CD14-positive monocyte (primary cell): ENCODE measurements around the gene ANKRD9. TPM values are rescaled to one million over a fixed set of nuclear protein-coding genes. Genes with fewer than 3 reads are reported as not detected.
A peak's percentile ranks its signal among the peaks of the same experiment; 100 is the strongest.
"Not testable (repeated sequence)": the region's sequence is repeated elsewhere in the genome, so short reads cannot be mapped to it uniquely, and the experiment has no call there.

ENCODE experiments used
- DNase-seq, 3 donors: peaks; one replicate each; pipeline ENCODE4 v3.0.0-alpha.2; 2011 to 2022
- H2AFZ ChIP-seq: 2 replicates; pipeline ENCODE4 v1.6.0; 2012; ENCODE audit warnings: mild to moderate bottlenecking, low read depth, low read length, inconsistent platforms; ENCODE audit not compliant: insufficient read depth, poor library complexity, severe bottlenecking
- H3K27ac ChIP-seq, 2 donors: 1 replicate in 1 of 2; 2 replicates in 1 of 2; pipeline ENCODE4 v1.5.1; 2012 to 2013; ENCODE audit warnings: low read length in 2 of 2, control low read depth in 1 of 2, inconsistent platforms in 1 of 2, low read depth in 1 of 2, mild to moderate bottlenecking in 1 of 2
- H3K27me3 ChIP-seq, 2 donors: one replicate each; pipeline versions ENCODE4 v1.6.0 to v1.6.1; 2011 to 2013; ENCODE audit warnings: low read length in 2 of 2; ENCODE audit not compliant: control insufficient read depth in 2 of 2, insufficient read depth in 2 of 2
- H3K36me3 ChIP-seq, 2 donors: replicated peaks in 1 of 2; 1 replicate in 1 of 2; 2 replicates in 1 of 2; pipeline versions ENCODE4 v1.5.1 to v1.6.1; 2012 to 2013; ENCODE audit warnings: low read length in 2 of 2, control low read depth in 1 of 2, inconsistent platforms in 1 of 2, mild to moderate bottlenecking in 1 of 2; ENCODE audit not compliant: insufficient read depth in 2 of 2, control insufficient read depth in 1 of 2
- H3K4me1 ChIP-seq, 2 donors: 1 replicate in 1 of 2; 2 replicates in 1 of 2; pipeline versions ENCODE4 v1.5.1 to v1.6.1; 2012 to 2013; ENCODE audit warnings: low read length in 2 of 2, control low read depth in 1 of 2, inconsistent platforms in 1 of 2, mild to moderate bottlenecking in 1 of 2, moderate library complexity in 1 of 2; ENCODE audit not compliant: insufficient read depth in 2 of 2, control insufficient read depth in 1 of 2
- H3K4me2 ChIP-seq: replicated peaks from 2 replicates; pipeline ENCODE3; 2012; ENCODE audit warnings: low read length, moderate library complexity, mild to moderate bottlenecking; ENCODE audit not compliant: poor library complexity, severe bottlenecking; ENCODE audit errors: extremely low read depth
- H3K4me3 ChIP-seq, 3 experiments: fragments of 200-600 bp in 1 of 3; sonication (generic) in 1 of 3; replicated peaks in 1 of 3; 1 replicate in 2 of 3; 2 replicates in 1 of 3; pipeline ENCODE4 v1.5.1; 2011 to 2013; ENCODE audit warnings: low read length in 3 of 3, mild to moderate bottlenecking in 3 of 3, control low read depth in 2 of 3, low read depth in 2 of 3, inconsistent platforms in 1 of 3, moderate library complexity in 1 of 3
- H3K79me2 ChIP-seq: 2 replicates; pipeline ENCODE4 v1.6.0; 2012; ENCODE audit warnings: mild to moderate bottlenecking, control low read depth, inconsistent platforms, low read length, moderate library complexity; ENCODE audit not compliant: insufficient read depth
- H3K9ac ChIP-seq: 2 replicates; pipeline ENCODE4 v1.6.0; 2017; ENCODE audit warnings: low read length, mild to moderate bottlenecking; ENCODE audit not compliant: insufficient read depth, poor library complexity, severe bottlenecking
- H3K9me3 ChIP-seq, 2 donors: replicated peaks in 1 of 2; 1 replicate in 1 of 2; 2 replicates in 1 of 2; pipeline versions ENCODE4 v1.5.1 to v1.6.1; 2012 to 2013; ENCODE audit warnings: low read length in 2 of 2, control low read depth in 1 of 2; ENCODE audit not compliant: control insufficient read depth in 1 of 2, insufficient read depth in 1 of 2
- H4K20me1 ChIP-seq: 2 replicates; pipeline ENCODE4 v1.6.0; 2012; ENCODE audit warnings: mild to moderate bottlenecking, low read length, control low read depth, moderate library complexity; ENCODE audit not compliant: insufficient read depth
- H3K27ac Mint-ChIP-seq, 7 donors: one replicate each; pipeline ENCODE4 v1.8.0; 2020; ENCODE audit warnings: mild to moderate bottlenecking in 7 of 7, mixed read lengths in 7 of 7, moderate library complexity in 6 of 7, inconsistent platforms in 2 of 7
- H3K27me3 Mint-ChIP-seq, 3 donors: one replicate each; pipeline ENCODE4 v1.8.0; 2021 to 2022; ENCODE audit warnings: low read depth in 3 of 3, mild to moderate bottlenecking in 3 of 3, mixed read lengths in 3 of 3, moderate library complexity in 3 of 3, inconsistent platforms in 1 of 3
- H3K36me3 Mint-ChIP-seq, 2 donors: one replicate each; pipeline ENCODE4 v1.8.0; 2020; ENCODE audit warnings: mixed read lengths in 2 of 2, inconsistent platforms in 1 of 2, mild to moderate bottlenecking in 1 of 2
- H3K4me1 Mint-ChIP-seq: one replicate; pipeline ENCODE4 v1.8.0; 2020; ENCODE audit warnings: mild to moderate bottlenecking, mixed read lengths
- H3K4me3 Mint-ChIP-seq, 2 donors: one replicate each; pipeline ENCODE4 v1.8.0; 2020; ENCODE audit warnings: mild to moderate bottlenecking in 2 of 2, mixed read lengths in 2 of 2, moderate library complexity in 1 of 2
- H3K9me3 Mint-ChIP-seq, 7 donors: one replicate each; pipeline ENCODE4 v1.8.0; 2020 to 2022; ENCODE audit warnings: mixed read lengths in 7 of 7, mild to moderate bottlenecking in 6 of 7, moderate library complexity in 6 of 7, inconsistent platforms in 2 of 7
- WGBS: methylation state at CpG from one replicate; pipeline ENCODE4 v1.1.5; 2013; ENCODE audit warnings: missing lambda C conversion rate; ENCODE audit not compliant: insufficient coverage; 5-methylcytosine and 5-hydroxymethylcytosine counted together
- intact Hi-C, 2 donors: fragments of 100-400 bp; cut with micrococcal nuclease; formaldehyde crosslinking; loops; one replicate each; pipeline versions ENCODE4 v1.15.0 to v1.15.1; 2023
- polyA plus RNA-seq, 3 donors: library from polyadenylated mRNA; depleted of rRNA in 1 of 3; unstranded in 2 of 3; stranded (reverse) in 1 of 3; fragments of 300-500 nt in 2 of 3; fragments of >200 nt in 1 of 3; fragmentation: Illumina TruSeq in 2 of 3; gene quantifications; 1 replicate in 2 of 3; 2 replicates in 1 of 3; pipeline ENCODE4 v1.2.3, GENCODE V29; 2012 to 2021
- TF ChIP-seq, protein P1 (sequence below): fragments of 200-600 bp; IDR thresholded peaks from one replicate; pipeline ENCODE4 v1.8.0; 2022; ENCODE audit warnings: antibody characterized with exemption, mild to moderate bottlenecking

Gene ANKRD9
- polyA plus RNA-seq, 3 donors, result 0.43 to 10.8 (median 0.83) TPM

GRCh38 chr14:102523200-102523568 lies 13.6 kb upstream of the ANKRD9 start:
- peak overlapping the region in 1 of 2 donors; percentile 81 for H3K4me3 Mint-ChIP-seq
- no peak overlapping the region for H3K4me3 ChIP-seq
- no peak overlapping the region for H3K9ac ChIP-seq
- H3K4me1 ChIP-seq, result peaks cover 43 to 55% of the 10 kb centered on the region in 2 donors
- H3K9me3 Mint-ChIP-seq, result peaks cover 0 to 5% (median 0%) of the 10 kb centered on the region in 7 donors
- no peaks in the 10 kb centered on the region for H3K36me3 ChIP-seq
- WGBS, result 43% methylated on average over 2 of the region's 3 CpGs
- peak overlapping the region in 2 of 7 donors; percentile 43 to 82 for H3K27ac Mint-ChIP-seq
- peaks cover 1 to 20% (median 17%) of the 10 kb centered on the region in 3 donors for H3K27me3 Mint-ChIP-seq
- H3K4me1 Mint-ChIP-seq, result peaks cover 43% of the 10 kb centered on the region
- H3K4me2 ChIP-seq, result no peak overlapping the region
- no peak overlapping the region for H3K27ac ChIP-seq
- H3K79me2 ChIP-seq, result no peaks in the 10 kb centered on the region
- TF ChIP-seq, protein P1, sequence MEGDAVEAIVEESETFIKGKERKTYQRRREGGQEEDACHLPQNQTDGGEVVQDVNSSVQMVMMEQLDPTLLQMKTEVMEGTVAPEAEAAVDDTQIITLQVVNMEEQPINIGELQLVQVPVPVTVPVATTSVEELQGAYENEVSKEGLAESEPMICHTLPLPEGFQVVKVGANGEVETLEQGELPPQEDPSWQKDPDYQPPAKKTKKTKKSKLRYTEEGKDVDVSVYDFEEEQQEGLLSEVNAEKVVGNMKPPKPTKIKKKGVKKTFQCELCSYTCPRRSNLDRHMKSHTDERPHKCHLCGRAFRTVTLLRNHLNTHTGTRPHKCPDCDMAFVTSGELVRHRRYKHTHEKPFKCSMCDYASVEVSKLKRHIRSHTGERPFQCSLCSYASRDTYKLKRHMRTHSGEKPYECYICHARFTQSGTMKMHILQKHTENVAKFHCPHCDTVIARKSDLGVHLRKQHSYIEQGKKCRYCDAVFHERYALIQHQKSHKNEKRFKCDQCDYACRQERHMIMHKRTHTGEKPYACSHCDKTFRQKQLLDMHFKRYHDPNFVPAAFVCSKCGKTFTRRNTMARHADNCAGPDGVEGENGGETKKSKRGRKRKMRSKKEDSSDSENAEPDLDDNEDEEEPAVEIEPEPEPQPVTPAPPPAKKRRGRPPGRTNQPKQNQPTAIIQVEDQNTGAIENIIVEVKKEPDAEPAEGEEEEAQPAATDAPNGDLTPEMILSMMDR, result no peak
- H3K27me3 ChIP-seq, result peaks cover 0 to 2% of the 10 kb centered on the region in 2 donors
- no peaks in the 10 kb centered on the region for H4K20me1 ChIP-seq
- no peaks in the 10 kb centered on the region for H3K9me3 ChIP-seq
- H2AFZ ChIP-seq, result no peak overlapping the region
- intact Hi-C loops, result no loop called here
- no peak for DNase-seq
- H3K36me3 Mint-ChIP-seq, result no peaks in the 10 kb centered on the region

DNA sequence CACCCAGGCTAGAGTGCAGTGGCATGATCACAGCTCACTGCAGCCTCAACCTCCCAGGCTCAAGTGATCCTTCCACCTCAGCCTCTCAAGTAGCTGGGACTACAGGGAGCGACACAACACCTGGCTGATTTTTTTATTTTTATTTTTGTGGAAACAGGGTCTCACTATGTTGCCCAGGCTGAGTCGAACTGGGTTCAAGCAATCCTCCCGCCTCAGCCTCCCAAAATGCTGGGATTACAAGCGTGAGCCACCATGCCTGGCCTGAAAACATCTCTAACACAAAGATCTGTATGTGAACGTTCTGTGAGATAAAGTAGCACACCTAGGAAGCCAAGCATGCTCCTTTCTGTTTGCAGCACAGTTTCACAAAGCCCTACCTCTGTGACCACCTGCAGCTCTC lies 10.1 kb upstream of the ANKRD9 start:
- not testable (repeated sequence) for H3K9me3 Mint-ChIP-seq, H3K36me3 Mint-ChIP-seq
- WGBS, result 94% methylated on average over 5 of the region's 5 CpGs

More for the DNA sequence above, 10.1 kb upstream of the ANKRD9 start:
- H3K27ac ChIP-seq, H3K36me3 ChIP-seq, H3K79me2 ChIP-seq, H3K4me2 ChIP-seq, H4K20me1 ChIP-seq, H3K4me3 Mint-ChIP-seq, H3K9me3 ChIP-seq, H2AFZ ChIP-seq, DNase-seq, H3K9ac ChIP-seq, H3K4me3 ChIP-seq, H3K27me3 ChIP-seq: not testable (repeated sequence)
- peaks cover 27 to 35% of the 10 kb centered on the region in 2 donors for H3K4me1 ChIP-seq
- Mint-ChIP-seq H3K4me1 (peaks cover 22% of the 10 kb centered on the region), H3K27ac (peak overlapping the region in 1 of 7 donors; percentile 40), H3K27me3 (peaks cover 3 to 38% (median 22%) of the 10 kb centered on the region in 3 donors)
- intact Hi-C loops, result loop anchor here in 1 of 2 donors (10.0 kb wide), 1 partner anchor 155 kb away; the partner anchor contains the start of genes CINP and TECPR2
